GM13976 (cell line): Measurements from ENCODE around the gene MTG2.

Experiments used
- DNase-seq: peaks from one replicate; pipeline ENCODE4 v3.0.0; 2012; ENCODE audit warnings: low spot score
- in situ Hi-C: fragments of 300-500 bp; cut with MboI; formaldehyde crosslinking; loops from one replicate; pipeline ENCODE4 v1.12.0; 2022; ENCODE audit warnings: low sequenced_read_pairs, mixed read lengths, inconsistent platforms; ENCODE audit not compliant: unreplicated experiment
- TF ChIP-seq, protein P1 (sequence below): IDR thresholded peaks from 2 replicates; pipeline ENCODE4 v1.5.1; 2012; ENCODE audit warnings: borderline replicate concordance, mild to moderate bottlenecking; ENCODE audit not compliant: insufficient read depth; ENCODE audit errors: extremely low read depth, missing control alignments, control extremely low read depth

The MTG2 gene

DNA sequence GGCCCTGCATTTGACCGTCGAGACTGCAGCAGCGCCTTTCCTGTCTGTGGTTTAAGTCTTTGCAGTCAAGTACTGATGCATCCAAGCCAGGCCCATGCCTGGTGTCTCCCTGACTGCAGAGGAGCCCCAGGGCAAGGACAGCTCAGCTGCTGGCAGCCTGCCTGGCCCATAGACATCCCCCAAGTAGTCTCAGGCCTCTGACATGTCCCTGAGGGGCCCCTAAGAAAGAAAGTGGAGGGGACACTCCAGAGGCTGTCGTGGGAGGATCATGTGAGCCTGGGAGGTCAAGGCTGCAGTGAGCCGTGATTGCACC, 19.2 kb downstream of the MTG2 start:
- DNase-seq = no peak
- in situ Hi-C loops = no loop called here
- TF ChIP-seq, protein P1, sequence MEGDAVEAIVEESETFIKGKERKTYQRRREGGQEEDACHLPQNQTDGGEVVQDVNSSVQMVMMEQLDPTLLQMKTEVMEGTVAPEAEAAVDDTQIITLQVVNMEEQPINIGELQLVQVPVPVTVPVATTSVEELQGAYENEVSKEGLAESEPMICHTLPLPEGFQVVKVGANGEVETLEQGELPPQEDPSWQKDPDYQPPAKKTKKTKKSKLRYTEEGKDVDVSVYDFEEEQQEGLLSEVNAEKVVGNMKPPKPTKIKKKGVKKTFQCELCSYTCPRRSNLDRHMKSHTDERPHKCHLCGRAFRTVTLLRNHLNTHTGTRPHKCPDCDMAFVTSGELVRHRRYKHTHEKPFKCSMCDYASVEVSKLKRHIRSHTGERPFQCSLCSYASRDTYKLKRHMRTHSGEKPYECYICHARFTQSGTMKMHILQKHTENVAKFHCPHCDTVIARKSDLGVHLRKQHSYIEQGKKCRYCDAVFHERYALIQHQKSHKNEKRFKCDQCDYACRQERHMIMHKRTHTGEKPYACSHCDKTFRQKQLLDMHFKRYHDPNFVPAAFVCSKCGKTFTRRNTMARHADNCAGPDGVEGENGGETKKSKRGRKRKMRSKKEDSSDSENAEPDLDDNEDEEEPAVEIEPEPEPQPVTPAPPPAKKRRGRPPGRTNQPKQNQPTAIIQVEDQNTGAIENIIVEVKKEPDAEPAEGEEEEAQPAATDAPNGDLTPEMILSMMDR = no peak

DNA sequence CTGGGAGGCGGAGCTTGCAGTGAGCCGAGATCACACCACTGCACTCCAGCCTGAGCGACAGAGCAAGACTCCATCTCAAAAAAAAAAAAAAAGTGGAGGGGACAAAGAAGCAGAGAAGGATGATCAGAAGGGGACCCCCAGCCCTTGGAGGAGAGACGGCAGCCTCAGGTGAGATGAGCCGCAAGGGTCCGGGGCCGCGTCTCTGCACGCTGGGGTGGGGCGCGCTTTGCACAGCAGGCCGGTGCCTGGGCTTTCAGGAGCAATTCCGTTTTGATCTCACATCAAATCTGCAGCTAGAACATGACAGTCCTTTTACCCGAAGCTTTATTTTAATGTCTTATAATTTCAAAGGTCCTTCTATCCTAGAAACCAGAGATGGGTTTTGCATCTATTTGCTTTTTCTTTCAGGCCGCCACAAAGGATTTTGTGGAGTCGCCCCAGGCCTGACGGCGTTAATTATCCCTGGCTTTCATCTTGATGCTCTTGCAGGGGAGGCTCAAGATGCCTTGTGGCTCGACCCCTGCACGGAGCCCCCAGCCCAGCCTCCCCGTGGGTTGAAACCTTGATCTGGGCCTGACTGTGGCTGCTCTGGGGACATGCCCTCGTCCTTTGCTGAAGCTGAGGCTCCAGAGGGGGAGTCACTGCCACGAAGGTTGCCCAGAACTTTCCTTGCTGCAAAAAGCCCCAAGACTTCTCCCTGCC, 20.0 kb downstream of the MTG2 start:
- no peak for DNase-seq
- in situ Hi-C loops = no loop called here
- TF ChIP-seq, protein P1 = no peak

DNA sequence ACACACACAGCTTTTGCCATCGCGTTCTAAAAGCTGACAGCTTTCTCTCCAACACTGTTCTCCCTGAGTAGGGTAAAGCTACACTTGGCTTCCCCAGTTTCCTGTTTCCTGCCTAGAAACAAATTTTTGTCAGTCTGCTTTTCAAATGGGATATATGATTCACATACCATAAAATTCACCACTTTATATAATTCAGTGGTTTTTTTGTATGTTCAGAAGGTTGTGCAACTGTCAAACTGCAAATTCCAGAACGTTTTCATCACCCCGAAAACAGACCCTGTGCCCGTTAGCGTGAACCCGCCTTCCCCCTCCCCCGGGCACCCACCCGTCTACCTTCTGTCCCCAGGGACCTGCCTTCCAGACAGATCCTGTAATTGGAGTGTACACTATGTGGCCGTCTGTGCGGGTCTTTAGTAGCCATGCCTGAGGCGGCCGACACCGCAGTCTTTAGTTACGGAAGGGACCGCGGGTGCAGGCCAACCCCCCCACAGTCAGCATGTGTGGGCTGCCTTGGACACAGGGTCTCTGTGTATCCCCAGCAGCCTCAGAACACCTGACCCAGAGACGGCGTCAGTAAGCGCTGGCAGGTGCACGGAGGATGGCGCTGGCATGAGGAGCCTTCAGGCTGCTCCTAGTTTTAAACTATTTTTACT, 20.7 kb downstream of the MTG2 start:
- no peak for DNase-seq
- in situ Hi-C loops = no loop called here
- TF ChIP-seq, protein P1 = no peak

DNA sequence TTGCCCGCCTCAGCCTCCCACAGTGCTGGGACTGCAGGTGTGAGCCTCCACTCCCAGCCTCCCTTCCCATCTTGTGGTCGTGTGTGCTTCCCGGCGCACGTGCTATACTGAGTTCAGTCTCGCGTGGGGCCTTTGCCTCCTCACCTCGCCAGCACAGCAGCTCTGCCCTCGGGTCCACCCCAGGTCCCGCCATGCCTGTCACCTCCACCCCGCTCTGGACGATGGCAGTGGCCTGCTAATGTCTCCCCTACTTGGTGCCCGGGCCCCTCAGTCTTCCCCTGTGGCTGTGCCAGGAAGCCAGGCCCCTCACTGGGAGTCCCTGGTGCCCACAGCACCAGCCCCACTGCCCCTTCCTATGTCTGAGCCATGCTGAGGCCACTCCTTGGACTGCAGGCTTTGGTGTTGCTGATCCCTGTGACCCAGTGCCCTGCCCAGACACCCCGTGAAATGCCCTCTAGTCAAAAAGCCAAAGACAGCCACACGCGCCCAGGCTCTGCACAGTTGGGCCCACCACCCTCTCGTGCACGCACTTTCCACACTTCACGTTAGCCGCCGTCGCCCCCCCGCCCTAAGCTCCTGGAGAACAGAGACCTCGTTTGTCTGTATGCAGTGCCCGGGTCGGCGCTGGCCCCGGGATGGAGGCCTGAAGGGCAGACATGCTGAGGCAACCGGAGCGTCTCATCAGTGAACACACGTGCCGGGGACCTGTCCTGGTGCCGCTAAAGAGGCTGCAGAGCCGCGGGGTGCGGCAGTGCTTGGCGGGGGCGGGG, 23.0 kb downstream of the MTG2 start:
- in situ Hi-C loops = no loop called here
- DNase-seq = no peak
- TF ChIP-seq, protein P1 = no peak

DNA sequence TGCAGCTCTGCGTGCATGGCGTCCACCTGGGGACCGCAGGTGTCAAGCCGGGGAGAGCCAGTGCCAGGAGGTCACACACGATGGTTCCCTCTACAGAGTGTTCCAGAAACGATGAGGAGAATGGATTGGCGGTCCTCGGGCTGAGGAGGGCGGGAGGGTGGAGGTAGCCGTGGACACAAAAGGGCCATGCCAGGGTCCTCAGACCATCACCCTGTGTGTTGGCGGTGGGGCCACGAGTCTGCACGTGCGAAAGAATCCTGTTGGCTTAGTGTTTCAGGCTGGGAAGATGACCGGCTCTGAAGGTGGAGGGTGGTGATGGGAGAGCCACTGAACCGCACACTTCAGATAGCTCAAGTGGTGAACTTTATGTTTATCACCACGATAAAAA, 23.6 kb downstream of the MTG2 start:
- TF ChIP-seq, protein P1 = no peak
- DNase-seq = no peak
- in situ Hi-C loops = no loop called here

DNA sequence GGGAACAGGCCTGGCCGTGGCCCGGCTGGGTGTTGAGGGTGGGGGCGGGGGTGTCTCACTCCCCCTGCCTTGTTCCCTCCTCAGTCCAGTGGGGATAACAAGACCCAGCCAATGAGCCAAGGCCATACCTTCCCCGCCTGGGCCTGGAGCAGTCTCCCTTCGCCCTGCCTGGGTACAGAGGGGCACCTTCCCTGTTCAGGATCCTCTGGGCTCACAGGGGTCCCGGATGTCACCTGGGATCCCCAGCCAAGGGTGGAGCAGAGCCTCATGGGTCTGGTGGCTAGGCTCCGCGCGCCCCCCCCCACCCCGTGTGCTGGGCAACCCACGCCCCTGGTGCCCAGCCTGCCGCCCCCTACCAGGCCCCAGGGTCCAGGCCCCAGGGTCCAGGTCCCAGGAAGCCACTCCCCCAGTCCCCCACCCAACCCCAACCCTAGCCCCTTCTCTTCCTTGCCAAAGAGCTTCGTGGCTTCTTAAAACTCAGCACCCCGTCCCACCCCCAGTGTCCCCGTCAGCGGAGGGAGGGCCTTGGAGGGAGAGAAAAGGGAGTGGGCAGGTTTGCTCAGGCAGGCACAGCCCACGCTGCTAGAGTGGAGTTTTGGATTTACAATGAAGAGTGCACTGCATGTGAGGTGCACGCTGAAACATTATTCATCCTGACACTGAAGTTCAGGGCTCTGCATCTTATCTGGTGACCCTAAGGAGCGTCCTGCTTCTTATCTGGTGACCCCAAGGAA, 25.4 kb downstream of the MTG2 start:
- TF ChIP-seq, protein P1 = no peak
- in situ Hi-C loops = no loop called here
- DNase-seq = no peak
